Mammary epithelial cell (primary cell): ENCODE results near the gene KCMF1.

Experiments used
- EZH2 ChIP-seq: IDR thresholded peaks from 2 replicates; pipeline ENCODE4 v1.6.1; 2012; ENCODE audit warnings: low read length, inconsistent platforms, borderline replicate concordance
- TF ChIP-seq, protein P1 (sequence below), 2 donors: IDR thresholded peaks in 1 of 2; conservative IDR thresholded peaks in 1 of 2; 2 replicates each; pipeline ENCODE4 v1.5.1; 2011 to 2012; ENCODE audit warnings: inconsistent platforms in 2 of 2, low read length in 2 of 2, mild to moderate bottlenecking in 2 of 2, control low read depth in 1 of 2, low read depth in 1 of 2; ENCODE audit not compliant: insufficient read depth in 1 of 2; ENCODE audit errors: extremely low read depth in 1 of 2

DNA sequence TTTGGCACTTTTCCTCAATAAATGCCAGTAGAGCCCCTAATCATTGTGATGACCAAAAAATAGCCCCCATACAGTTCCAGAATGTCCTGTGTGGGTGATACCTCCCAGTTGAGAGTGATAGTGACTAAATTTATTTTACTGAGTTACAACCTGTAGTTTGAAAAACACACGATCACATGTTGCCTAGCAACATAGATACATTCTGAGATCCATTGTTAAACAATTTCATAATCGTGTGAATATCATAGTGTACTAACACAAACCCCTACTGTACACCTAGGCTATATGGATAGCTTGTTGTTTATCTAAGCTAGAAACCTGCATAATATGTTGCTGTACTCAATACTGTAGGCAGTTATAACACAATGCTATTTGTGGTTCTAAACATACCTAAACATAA lies 30.6 kb downstream of the KCMF1 start:
- TF ChIP-seq, protein P1, sequence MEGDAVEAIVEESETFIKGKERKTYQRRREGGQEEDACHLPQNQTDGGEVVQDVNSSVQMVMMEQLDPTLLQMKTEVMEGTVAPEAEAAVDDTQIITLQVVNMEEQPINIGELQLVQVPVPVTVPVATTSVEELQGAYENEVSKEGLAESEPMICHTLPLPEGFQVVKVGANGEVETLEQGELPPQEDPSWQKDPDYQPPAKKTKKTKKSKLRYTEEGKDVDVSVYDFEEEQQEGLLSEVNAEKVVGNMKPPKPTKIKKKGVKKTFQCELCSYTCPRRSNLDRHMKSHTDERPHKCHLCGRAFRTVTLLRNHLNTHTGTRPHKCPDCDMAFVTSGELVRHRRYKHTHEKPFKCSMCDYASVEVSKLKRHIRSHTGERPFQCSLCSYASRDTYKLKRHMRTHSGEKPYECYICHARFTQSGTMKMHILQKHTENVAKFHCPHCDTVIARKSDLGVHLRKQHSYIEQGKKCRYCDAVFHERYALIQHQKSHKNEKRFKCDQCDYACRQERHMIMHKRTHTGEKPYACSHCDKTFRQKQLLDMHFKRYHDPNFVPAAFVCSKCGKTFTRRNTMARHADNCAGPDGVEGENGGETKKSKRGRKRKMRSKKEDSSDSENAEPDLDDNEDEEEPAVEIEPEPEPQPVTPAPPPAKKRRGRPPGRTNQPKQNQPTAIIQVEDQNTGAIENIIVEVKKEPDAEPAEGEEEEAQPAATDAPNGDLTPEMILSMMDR (conservative IDR thresholded peaks at IDR 0.05 in 1 of 2, IDR thresholded peaks at IDR 0.05 in 1 of 2; ENCODE audit: extremely low read depth in 1 of 2, insufficient read depth in 1 of 2, low read depth in 1 of 2, low read length in 2 of 2), result no peak
- TF ChIP-seq EZH2, result no peak
